WTC11 (cell line): ENCODE measurements around the gene PPID. TPM values are rescaled to one million over a fixed set of nuclear protein-coding genes. Genes with fewer than 3 reads are reported as not detected.

Source experiments
- ATAC-seq: fragments of 200-7000 bp; cut with Tn5 transposase; 2 replicates; pipeline ENCODE4 v1.10.0; 2021; ENCODE audit warnings: mild to moderate bottlenecking, moderate library complexity
- CTCF ChIA-PET: fragments of 300-600 bp; sonication (Branson Sonifier 250); formaldehyde crosslinking; loops from one replicate; lab custom pipeline; 2021; ENCODE audit warnings: antibody characterized with exemption; lab: Charles Lee
- POLR2A ChIA-PET: fragments of 350-600 bp; sonication (Branson Sonifier 250); formaldehyde crosslinking; loops from one replicate; lab custom pipeline; 2021; ENCODE audit warnings: antibody characterized with exemption; lab: Charles Lee
- DNase-seq: peaks from one replicate; pipeline ENCODE4 v3.0.0; 2021; ENCODE audit warnings: low spot score
- H3K27ac Mint-ChIP-seq: 2 replicates; pipeline ENCODE4 v1.8.0; 2021; ENCODE audit warnings: mixed read lengths
- H3K27me3 Mint-ChIP-seq: 2 replicates; pipeline ENCODE4 v1.8.0; 2021; ENCODE audit warnings: low read depth, mild to moderate bottlenecking, moderate library complexity, mixed read lengths
- H3K36me3 Mint-ChIP-seq: 2 replicates; pipeline ENCODE4 v1.8.0; 2021; ENCODE audit warnings: mixed read lengths
- H3K4me1 Mint-ChIP-seq: 2 replicates; pipeline ENCODE4 v1.8.0; 2022; ENCODE audit warnings: mixed read lengths
- H3K4me3 Mint-ChIP-seq: 2 replicates; pipeline ENCODE4 v1.8.0; 2021; ENCODE audit warnings: mild to moderate bottlenecking, moderate library complexity, mixed read lengths
- H3K9me3 Mint-ChIP-seq: 2 replicates; pipeline ENCODE4 v1.8.0; 2021; ENCODE audit warnings: mixed read lengths
- ATF2 ChIP-seq: sonication (generic); formaldehyde crosslinking; IDR thresholded peaks from 2 replicates; pipeline ENCODE4 v1.8.1; 2022; ENCODE audit warnings: low read depth, missing genetic modification reagents, borderline replicate concordance
- CREM ChIP-seq: sonication (generic); formaldehyde crosslinking; IDR thresholded peaks from 2 replicates; pipeline ENCODE4 v1.8.1; 2022; ENCODE audit warnings: mild to moderate bottlenecking, missing genetic modification reagents, moderate library complexity
- ETV6 ChIP-seq: sonication (generic); formaldehyde crosslinking; IDR thresholded peaks from 2 replicates; pipeline ENCODE4 v1.8.1; 2022; ENCODE audit warnings: mild to moderate bottlenecking, missing genetic modification reagents
- FOXJ3 ChIP-seq: sonication (generic); formaldehyde crosslinking; IDR thresholded peaks from 2 replicates; pipeline ENCODE4 v1.9.0; 2021; ENCODE audit warnings: missing genetic modification reagents, mild to moderate bottlenecking, borderline replicate concordance
- FOXK1 ChIP-seq: sonication (generic); formaldehyde crosslinking; IDR thresholded peaks from 2 replicates; pipeline ENCODE4 v1.8.0; 2022; ENCODE audit warnings: mild to moderate bottlenecking, moderate library complexity, missing genetic modification reagents
- FOXP1 ChIP-seq: sonication (generic); formaldehyde crosslinking; IDR thresholded peaks from 2 replicates; pipeline ENCODE4 v1.8.0; 2022; ENCODE audit warnings: missing genetic modification reagents, mild to moderate bottlenecking, moderate library complexity, borderline replicate concordance
- GABPB1 ChIP-seq: sonication (generic); formaldehyde crosslinking; IDR thresholded peaks from 2 replicates; pipeline ENCODE4 v1.8.1; 2023; ENCODE audit warnings: mild to moderate bottlenecking, missing genetic modification reagents
- HMGA2 ChIP-seq: fragments of 250-450 bp; sonication (Bioruptor Pico); IDR thresholded peaks from 2 replicates; pipeline ENCODE4 v1.4.0; 2021; ENCODE audit warnings: mild to moderate bottlenecking, moderate library complexity
- JUN ChIP-seq: sonication (generic); formaldehyde crosslinking; IDR thresholded peaks from 2 replicates; pipeline ENCODE4 v1.8.0; 2023; ENCODE audit warnings: mild to moderate bottlenecking, missing genetic modification reagents
- MAX ChIP-seq: sonication (generic); formaldehyde crosslinking; IDR thresholded peaks from 2 replicates; pipeline ENCODE4 v1.8.0; 2022; ENCODE audit warnings: mild to moderate bottlenecking, missing genetic modification reagents
- MXD4 ChIP-seq: fragments of 250-450 bp; sonication (Bioruptor Pico); IDR thresholded peaks from 2 replicates; pipeline ENCODE4 v1.8.0; 2021; ENCODE audit warnings: mild to moderate bottlenecking, moderate library complexity, borderline replicate concordance
- MYBL2 ChIP-seq: sonication (generic); formaldehyde crosslinking; IDR thresholded peaks from 2 replicates; pipeline ENCODE4 v1.8.1; 2023; ENCODE audit warnings: mild to moderate bottlenecking, moderate library complexity, missing genetic modification reagents
- NFE2L1 ChIP-seq: sonication (generic); formaldehyde crosslinking; IDR thresholded peaks from 2 replicates; pipeline ENCODE4 v1.8.1; 2023; ENCODE audit warnings: missing genetic modification reagents
- NFYB ChIP-seq: sonication (generic); formaldehyde crosslinking; conservative IDR thresholded peaks from 2 replicates; pipeline ENCODE4 v1.8.0; 2022; ENCODE audit warnings: low read depth, missing genetic modification reagents
- NR1H2 ChIP-seq: sonication (generic); formaldehyde crosslinking; IDR thresholded peaks from 2 replicates; pipeline ENCODE4 v1.9.0; 2021; ENCODE audit warnings: mild to moderate bottlenecking, moderate library complexity, missing genetic modification reagents
- PRDM15 ChIP-seq: sonication (generic); formaldehyde crosslinking; IDR thresholded peaks from 2 replicates; pipeline ENCODE4 v1.8.0; 2022; ENCODE audit warnings: missing genetic modification reagents
- SMAD3 ChIP-seq: sonication (generic); formaldehyde crosslinking; IDR thresholded peaks from 2 replicates; pipeline ENCODE4 v1.8.0; 2022; ENCODE audit warnings: missing genetic modification reagents, mild to moderate bottlenecking, borderline replicate concordance
- SMAD4 ChIP-seq: sonication (generic); formaldehyde crosslinking; IDR thresholded peaks from 2 replicates; pipeline ENCODE4 v1.8.0; 2022; ENCODE audit warnings: mild to moderate bottlenecking, missing genetic modification reagents
- SP1 ChIP-seq: sonication (generic); formaldehyde crosslinking; conservative IDR thresholded peaks from 2 replicates; pipeline ENCODE4 v1.8.1; 2022; ENCODE audit warnings: missing genetic modification reagents
- TEAD1 ChIP-seq: sonication (generic); formaldehyde crosslinking; IDR thresholded peaks from 2 replicates; pipeline ENCODE4 v1.8.0; 2022; ENCODE audit warnings: mild to moderate bottlenecking, missing genetic modification reagents
- TEAD4 ChIP-seq: sonication (generic); formaldehyde crosslinking; IDR thresholded peaks from 2 replicates; pipeline ENCODE4 v1.8.0; 2022; ENCODE audit warnings: mild to moderate bottlenecking, missing genetic modification reagents
- TP53 ChIP-seq: sonication (generic); formaldehyde crosslinking; IDR thresholded peaks from 2 replicates; pipeline ENCODE4 v1.8.1; 2023; ENCODE audit warnings: mild to moderate bottlenecking, missing genetic modification reagents
- ZBTB21 ChIP-seq: sonication (generic); formaldehyde crosslinking; IDR thresholded peaks from 2 replicates; pipeline ENCODE4 v1.8.1; 2023; ENCODE audit warnings: mild to moderate bottlenecking, missing genetic modification reagents, borderline replicate concordance
- ZNF138 ChIP-seq: sonication (generic); formaldehyde crosslinking; conservative IDR thresholded peaks from 2 replicates; pipeline ENCODE4 v1.8.1; 2022; ENCODE audit warnings: mild to moderate bottlenecking, moderate library complexity, missing genetic modification reagents
- ZNF263 ChIP-seq: sonication (generic); formaldehyde crosslinking; IDR thresholded peaks from 2 replicates; pipeline ENCODE4 v1.8.1; 2022; ENCODE audit warnings: low read depth, mild to moderate bottlenecking, moderate library complexity, missing genetic modification reagents
- ZNF317 ChIP-seq: sonication (generic); formaldehyde crosslinking; IDR thresholded peaks from 2 replicates; pipeline ENCODE4 v1.8.1; 2023; ENCODE audit warnings: low read depth, mild to moderate bottlenecking, moderate library complexity, missing genetic modification reagents, borderline replicate concordance
- ZNF423 ChIP-seq: fragments of 250-450 bp; sonication (Bioruptor Pico); IDR thresholded peaks from 2 replicates; pipeline ENCODE4 v2.1.2; 2022; ENCODE audit warnings: mild to moderate bottlenecking, moderate library complexity
- ZNF671 ChIP-seq: fragments of 250-450 bp; sonication (Bioruptor Pico); IDR thresholded peaks from 2 replicates; pipeline ENCODE4 v1.8.0; 2021; ENCODE audit warnings: mild to moderate bottlenecking
- total RNA-seq: library from RNA; stranded (reverse); gene quantifications from 3 replicates; pipeline ENCODE4 v1.2.3, GENCODE V29; 2021
- TF ChIP-seq, protein P1 (sequence below): sonication (generic); formaldehyde crosslinking; IDR thresholded peaks from 2 replicates; pipeline ENCODE4 v1.8.1; 2023; ENCODE audit warnings: mild to moderate bottlenecking, missing genetic modification reagents, moderate library complexity

Gene PPID
- total RNA-seq, 1 experiment from 2014 or later = 40.5 TPM

DNA sequence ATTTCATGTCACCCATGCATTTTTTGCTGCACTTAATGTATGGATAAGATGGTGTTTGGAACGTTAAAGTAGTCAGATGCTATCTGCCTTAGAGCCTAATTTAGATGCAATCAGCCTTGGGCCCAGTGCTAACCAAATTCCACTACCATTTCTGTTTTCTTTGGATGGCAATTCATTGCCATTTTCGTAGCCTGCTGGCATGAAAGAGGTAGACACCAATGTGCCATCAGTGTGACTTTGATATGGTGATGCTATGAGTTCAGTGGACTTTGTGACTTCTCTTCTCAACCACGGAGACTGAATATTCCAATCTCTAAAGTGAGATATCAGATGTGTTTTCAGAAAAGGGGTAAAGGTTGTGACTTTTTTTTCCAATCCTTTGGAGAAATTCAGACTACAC, 49.6 kb downstream of the PPID start:
- ChIA-PET POLR2A (no interaction called here), CTCF (no interaction called here)
- no peaks in the 10 kb centered on the region for H3K27me3 Mint-ChIP-seq
- H3K27ac Mint-ChIP-seq = no peak overlapping the region
- H3K9me3 Mint-ChIP-seq = no peaks in the 10 kb centered on the region
- ATAC-seq = no peak
- DNase-seq = no peak
- H3K4me3 Mint-ChIP-seq = no peak overlapping the region
- TF ChIP-seq ZNF317 (CRISPR knock-in tag) (no peak), MXD4 (CRISPR knock-in tag) (no peak), FOXJ3 (CRISPR knock-in tag) (no peak), ZNF138 (CRISPR knock-in tag) (no peak), ZNF671 (CRISPR knock-in tag) (no peak), NR1H2 (CRISPR knock-in tag) (no peak), SMAD4 (CRISPR knock-in tag) (no peak)
- peaks cover 3% of the 10 kb centered on the region for H3K36me3 Mint-ChIP-seq
- peaks cover 13% of the 10 kb centered on the region for H3K4me1 Mint-ChIP-seq

DNA sequence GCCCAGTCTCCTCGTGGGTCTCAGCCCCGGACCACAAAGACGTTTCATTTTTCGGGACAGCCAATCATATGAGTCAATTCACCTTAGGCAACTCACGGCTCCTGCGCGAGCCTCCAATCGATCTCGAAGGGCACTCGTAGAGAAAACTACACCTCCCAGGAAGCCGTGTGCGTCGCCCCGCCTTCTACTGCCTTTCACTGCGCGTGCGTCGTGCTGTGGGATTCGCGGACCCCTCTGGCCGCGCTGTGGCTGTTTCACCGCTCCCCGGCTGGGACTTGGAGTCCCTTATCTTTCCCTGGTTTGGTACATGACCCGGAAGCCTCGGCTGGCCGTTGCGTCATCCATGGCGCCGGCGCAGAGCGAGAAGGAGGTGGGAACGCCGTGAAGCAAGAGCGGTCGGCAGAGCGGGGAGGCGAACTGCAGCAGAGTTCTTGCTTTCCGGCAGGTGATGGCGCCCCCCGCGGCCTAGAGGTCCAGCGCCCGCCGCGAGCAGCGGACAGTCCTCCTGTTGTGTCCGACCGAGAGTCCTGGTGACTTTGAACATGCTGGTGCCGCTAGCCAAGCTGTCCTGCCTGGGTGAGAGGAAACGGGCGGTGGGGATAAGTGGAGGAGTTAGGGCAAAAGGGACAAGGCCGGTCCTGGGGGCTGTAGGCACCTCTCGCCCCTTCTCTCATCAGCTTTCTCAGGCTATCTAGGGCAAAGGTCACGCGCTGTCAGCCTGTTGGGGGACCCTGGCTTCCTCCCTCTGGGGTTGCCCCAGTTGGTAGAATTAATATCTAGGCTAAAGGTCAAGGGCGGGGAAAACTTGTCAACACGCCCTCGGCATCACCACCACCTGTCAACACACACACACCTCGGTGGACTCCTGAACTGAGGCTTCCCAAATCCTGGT, 51.0 kb downstream of the PPID start, which contains the start of gene ETFDH:
Gene ETFDH (plus strand): TSS at position 382 of the 892 bp plus-strand sequence. CDS start 161 bp downstream, at position 543.
- peaks cover 7% of the 10 kb centered on the region for H3K36me3 Mint-ChIP-seq
- peak; percentile 91 for ATAC-seq
- H3K9me3 Mint-ChIP-seq = no peaks in the 10 kb centered on the region
- DNase-seq = peak; percentile 99
- peak within 1 kb of the TSS; percentile 98 for H3K4me3 Mint-ChIP-seq
- H3K27me3 Mint-ChIP-seq = no peaks in the 10 kb centered on the region
- ChIA-PET POLR2A (no interaction called here), CTCF (no interaction called here)
- H3K4me1 Mint-ChIP-seq = peaks cover 13% of the 10 kb centered on the region
- H3K27ac Mint-ChIP-seq = peak within 1 kb of the TSS; percentile 98
- TF ChIP-seq, protein P1, sequence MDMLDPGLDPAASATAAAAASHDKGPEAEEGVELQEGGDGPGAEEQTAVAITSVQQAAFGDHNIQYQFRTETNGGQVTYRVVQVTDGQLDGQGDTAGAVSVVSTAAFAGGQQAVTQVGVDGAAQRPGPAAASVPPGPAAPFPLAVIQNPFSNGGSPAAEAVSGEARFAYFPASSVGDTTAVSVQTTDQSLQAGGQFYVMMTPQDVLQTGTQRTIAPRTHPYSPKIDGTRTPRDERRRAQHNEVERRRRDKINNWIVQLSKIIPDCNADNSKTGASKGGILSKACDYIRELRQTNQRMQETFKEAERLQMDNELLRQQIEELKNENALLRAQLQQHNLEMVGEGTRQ (CRISPR knock-in tag) = peak; percentile 48
- TF ChIP-seq ZNF263 (no peak), JUN (no peak), MAX (peak; percentile 76), ETV6 (CRISPR knock-in tag) (peak; percentile 57; the same call in 1 of the 2 replicates), TEAD1 (CRISPR knock-in tag) (peak; percentile 70; the same call in 1 of the 2 replicates), TP53 (peak; percentile 55; the same call in 1 of the 2 replicates), ATF2 (CRISPR knock-in tag) (no peak), NFE2L1 (CRISPR knock-in tag) (0 out of 2 replicates have a peak, but pooled peaks have one; percentile 52), ZBTB21 (CRISPR knock-in tag) (peak; percentile 90), FOXK1 (peak; percentile 89), ZNF423 (peak; percentile 38; the same call in 1 of the 2 replicates), FOXP1 (CRISPR knock-in tag) (peak; percentile 84; the same call in 1 of the 2 replicates), MYBL2 (CRISPR knock-in tag) (peak; percentile 74; the same call in 1 of the 2 replicates), HMGA2 (CRISPR knock-in tag) (no peak), ZNF138 (CRISPR knock-in tag) (peak; percentile 68; the same call in 1 of the 2 replicates), SP1 (CRISPR knock-in tag) (peak; percentile 96), PRDM15 (CRISPR knock-in tag) (no peak), SMAD4 (CRISPR knock-in tag) (no peak), CREM (CRISPR knock-in tag) (peak; percentile 93), TEAD4 (CRISPR knock-in tag) (0 out of 2 replicates have a peak, but pooled peaks have one; percentile 37), NFYB (peak; percentile 62), SMAD3 (CRISPR knock-in tag) (0 out of 2 replicates have a peak, but pooled peaks have one; percentile 67), GABPB1 (CRISPR knock-in tag) (peak; percentile 100)
